K562 (cell line): Measurements from ENCODE around the gene SAMD11. TPM values are rescaled to one million over a fixed set of nuclear protein-coding genes. Genes with fewer than 3 reads are reported as not detected.

Experiments used
- ATAC-seq: fragments of 200-7000 bp; cut with Tn5 transposase; 3 replicates; pipeline ENCODE4 v1.9.1; 2020; ENCODE audit warnings: moderate library complexity
- BruUV-seq: library from RNA; stranded (reverse); fragments of 400-500 nt; replicated peaks from 2 replicates; lab custom pipeline; 2021; lab: Mats Ljungman, UMichigan
- CTCF ChIA-PET: fragments of 300-600 bp; formaldehyde crosslinking; extraction: SDS; loops from one replicate; lab custom pipeline; 2021; ENCODE audit warnings: low intra/inter-chr PET ratio; lab: Yijun Ruan, JAX
- POLR2A ChIA-PET: fragments of 300-600, 350-650 bp; sonication (Branson Sonifier 250); formaldehyde crosslinking; extraction: SDS; loops from one replicate; lab custom pipeline; 2021; ENCODE audit warnings: antibody characterized with exemption, inconsistent platforms; lab: Yijun Ruan, JAX
- DNase-seq, 4 experiments: peaks; one replicate each; pipeline versions ENCODE4 v3.0.0 to v3.0.0-alpha.2; 2011 to 2018; ENCODE audit warnings: low spot score in 3 of 4, mixed read lengths in 3 of 4; ENCODE audit errors: extremely low read depth in 1 of 4
- FAIRE-seq: peaks from 2 replicates; lab custom pipeline; 2011; peaks lifted over from hg19 to GRCh38; lab: Jason Lieb, UNC
- H2AFZ ChIP-seq: 2 replicates; pipeline ENCODE4 v1.6.0; 2011; ENCODE audit warnings: low read depth, low read length, control low read depth, inconsistent platforms
- H3K27ac ChIP-seq: fragments of 200-600 bp; 3 replicates; pipeline ENCODE4 v1.8.0; 2011; ENCODE audit warnings: low read depth, mild to moderate bottlenecking, control low read depth, inconsistent platforms, low read length, moderate library complexity, mixed read lengths; ENCODE audit errors: extremely low read depth
- H3K27me3 ChIP-seq, 2 experiments: fragments of 300-600 bp in 1 of 2; 2 replicates in 1 of 2; 3 replicates in 1 of 2; pipeline versions ENCODE4 v1.6.0 to v1.8.0; 2011; ENCODE audit warnings: inconsistent platforms in 2 of 2, low read length in 2 of 2, mild to moderate bottlenecking in 1 of 2, mixed read lengths in 1 of 2, moderate library complexity in 1 of 2; ENCODE audit not compliant: control insufficient read depth in 2 of 2, insufficient read depth in 2 of 2
- H3K36me3 ChIP-seq: fragments of 300-600 bp; 3 replicates; pipeline ENCODE4 v1.8.0; 2011; ENCODE audit warnings: mild to moderate bottlenecking, low read length, inconsistent platforms; ENCODE audit not compliant: control insufficient read depth, insufficient read depth
- H3K4me1 ChIP-seq, 2 experiments: fragments of 200-600 bp in 1 of 2; replicated peaks in 1 of 2; 2 replicates in 1 of 2; 3 replicates in 1 of 2; pipeline versions ENCODE4 v1.5.1 to v1.8.0; 2011; ENCODE audit warnings: inconsistent platforms in 2 of 2, low read length in 2 of 2, mild to moderate bottlenecking in 1 of 2, mixed read lengths in 1 of 2, moderate library complexity in 1 of 2; ENCODE audit not compliant: control insufficient read depth in 2 of 2, insufficient read depth in 2 of 2
- H3K4me2 ChIP-seq: 2 replicates; pipeline ENCODE4 v1.6.1; 2011; ENCODE audit warnings: low read length, control low read depth, inconsistent platforms, mixed read lengths; ENCODE audit not compliant: insufficient read depth
- H3K4me3 ChIP-seq: fragments of 200-600 bp; sonication (generic), shearing (Covaris generic); 2 replicates; pipeline ENCODE4 v1.5.1; 2016; ENCODE audit warnings: control low read depth, inconsistent platforms
- H3K79me2 ChIP-seq: fragments of 200-600 bp; 3 replicates; pipeline ENCODE4 v1.8.0; 2011; ENCODE audit warnings: low read length, inconsistent platforms; ENCODE audit not compliant: control insufficient read depth, insufficient read depth
- H3K9ac ChIP-seq, 2 experiments: 2 replicates each; pipeline versions ENCODE4 v1.6.0 to v1.6.1; 2011; ENCODE audit warnings: low read depth in 2 of 2, low read length in 2 of 2, control low read depth in 1 of 2, inconsistent platforms in 1 of 2, mild to moderate bottlenecking in 1 of 2, mixed read lengths in 1 of 2; ENCODE audit not compliant: insufficient read depth in 1 of 2
- H3K9me1 ChIP-seq: one replicate; pipeline ENCODE4 v1.6.0; 2011; ENCODE audit warnings: inconsistent platforms, mild to moderate bottlenecking, low read length, moderate library complexity; ENCODE audit not compliant: control insufficient read depth, insufficient read depth
- H3K9me3 ChIP-seq: replicated peaks from 2 replicates; pipeline ENCODE4 v1.5.1; 2011; ENCODE audit warnings: low read depth, low read length, inconsistent platforms; ENCODE audit not compliant: control insufficient read depth, insufficient read depth
- H4K20me1 ChIP-seq: replicated peaks from 2 replicates; pipeline ENCODE4 v1.6.1; 2011; ENCODE audit warnings: low read length, inconsistent platforms, mixed read lengths; ENCODE audit not compliant: control insufficient read depth, insufficient read depth
- CSDE1 ChIP-seq, 2 experiments: fragments of 450-650 bp; IDR thresholded peaks; 2 replicates each; pipeline ENCODE4 v1.6.1; 2016; ENCODE audit warnings: mild to moderate bottlenecking in 1 of 2
- E2F8 ChIP-seq: fragments of 450-650 bp; IDR thresholded peaks from 2 replicates; pipeline ENCODE4 v1.7.1; 2018; ENCODE audit warnings: mild to moderate bottlenecking, low read depth; ENCODE audit not compliant: partially characterized antibody
- MAZ ChIP-seq, 2 experiments: fragments of 450-650 bp in 1 of 2; sonication (generic) in 1 of 2; formaldehyde crosslinking; IDR thresholded peaks in 1 of 2; conservative IDR thresholded peaks in 1 of 2; 2 replicates each; pipeline versions ENCODE4 v1.4.0 to v1.5.0; 2020; ENCODE audit warnings: mild to moderate bottlenecking in 1 of 2, missing genetic modification reagents in 1 of 2
- MEF2D ChIP-seq: conservative IDR thresholded peaks from 2 replicates; pipeline ENCODE4 v1.6.1; 2016; ENCODE audit warnings: low read depth, missing genetic modification characterization, missing compliant biosample characterization
- PTBP1 ChIP-seq: fragments of 200-400 bp; formaldehyde crosslinking; IDR thresholded peaks from 2 replicates; pipeline ENCODE4 v1.6.1; 2017; ENCODE audit warnings: low read depth, low read length
- RBFOX2 ChIP-seq: fragments of 200-400 bp; formaldehyde crosslinking; IDR thresholded peaks from 2 replicates; pipeline ENCODE4 v1.6.1; 2017; ENCODE audit warnings: low read depth, mild to moderate bottlenecking, low read length, moderate library complexity
- ZBTB40 ChIP-seq, 2 experiments: fragments of 450-650 bp in 1 of 2; sonication (generic) in 1 of 2; formaldehyde crosslinking in 1 of 2; IDR thresholded peaks; 2 replicates each; pipeline versions ENCODE4 v1.7.1 to v1.9.0; 2016 to 2022; ENCODE audit warnings: inconsistent platforms in 1 of 2, mild to moderate bottlenecking in 1 of 2, missing genetic modification reagents in 1 of 2
- WGBS: fragments of 100-300 bp; shearing (Covaris generic); methylation state at CpG from one replicate; pipeline ENCODE4 v1.1.6; 2016; ENCODE audit warnings: low coverage, mixed read lengths; ENCODE audit not compliant: insufficient coverage; ENCODE audit errors: missing lambda C conversion rate; 5-methylcytosine and 5-hydroxymethylcytosine counted together
- in situ Hi-C: fragments of 300-500 bp; cut with MboI; formaldehyde crosslinking; loops from 4 replicates; pipeline ENCODE4 v1.15.0; 2018; ENCODE audit warnings: inconsistent platforms, mixed read lengths
- intact Hi-C: fragments of 100-400 bp; cut with micrococcal nuclease; formaldehyde crosslinking; loops from 2 replicates; pipeline ENCODE4 v1.14.2; 2022
- polyA plus RNA-seq, 8 experiments: library from polyadenylated mRNA; depleted of rRNA in 4 of 8; stranded (reverse) in 5 of 8; unstranded in 3 of 8; fragments of >200 nt; fragmentation: Nextera tagmentation in 2 of 8; fragmentation: Illumina TruSeq in 1 of 8; extraction: Ambion mirVana in 2 of 8; extraction: Trizol in 1 of 8; gene quantifications; 2 replicates each; pipeline versions ENCODE4 v1.2.1 to v1.2.3, GENCODE V29; 2011 to 2014; ENCODE audit warnings: inconsistent platforms in 1 of 8, missing spikeins in 1 of 8
- total RNA-seq, 7 experiments: library from RNA; depleted of rRNA in 6 of 7; stranded (reverse); fragments of >200 nt in 6 of 7; fragmentation: Illumina TruSeq in 2 of 7; extraction: Trizol in 2 of 7; gene quantifications; 2 replicates each; pipeline versions ENCODE4 v1.2.1 to v1.2.3, GENCODE V29; 2011 to 2021; ENCODE audit warnings: low replicate concordance in 1 of 7
- TF ChIP-seq, protein P1 (sequence below): sonication (generic); formaldehyde crosslinking; IDR thresholded peaks from 2 replicates; pipeline ENCODE4 v1.8.1; 2022; ENCODE audit warnings: missing genetic modification reagents

The SAMD11 gene
- total and polyA plus RNA-seq, 9 of the 15 experiments (the other 6 are each of a cell fraction or from before 2014, with no cell fraction given), result 0.07 to 0.82 (median 0.11) TPM; not detected in 2

DNA sequence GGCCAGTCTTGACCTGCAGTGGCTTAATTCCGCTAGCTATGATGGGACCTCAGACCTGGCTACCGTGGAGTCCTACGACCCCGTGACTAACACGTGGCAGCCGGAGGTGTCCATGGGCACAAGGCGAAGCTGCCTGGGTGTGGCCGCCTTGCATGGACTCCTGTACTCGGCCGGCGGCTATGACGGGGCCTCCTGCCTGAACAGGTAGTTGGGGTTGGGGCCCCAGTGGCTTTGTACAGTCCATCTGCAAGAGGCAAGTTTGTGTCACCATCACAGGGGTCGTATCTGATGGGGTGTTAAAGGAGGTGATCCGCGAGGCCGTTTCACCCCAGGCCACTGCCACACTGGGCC is 39.6 kb downstream of the SAMD11 start:
- H3K9me3 ChIP-seq, result no peaks in the 10 kb centered on the region
- peaks cover 20 to 87% of the 10 kb centered on the region in 2 experiments for H3K4me1 ChIP-seq
- CTCF ChIA-PET, result no interaction called here
- no peak overlapping the region for H3K9ac ChIP-seq
- BruUV-seq, result TSS peak; percentile 34
- DNase-seq (no peak), FAIRE-seq (no peak), ATAC-seq (no peak)
- in situ Hi-C loops (no loop called here), intact Hi-C loops (no loop called here)
- H4K20me1 ChIP-seq, result peaks cover 5% of the 10 kb centered on the region
- POLR2A ChIA-PET, result no interaction called here
- H3K9me1 ChIP-seq, result no peaks in the 10 kb centered on the region
- 92% methylated on average over 16 of the region's 16 CpGs for WGBS
- no peak overlapping the region for H3K4me3 ChIP-seq
- H2AFZ ChIP-seq, result no peak overlapping the region
- H3K4me2 ChIP-seq, result no peak overlapping the region
- H3K27me3 ChIP-seq, result no peaks in the 10 kb centered on the region
- H3K79me2 ChIP-seq, result peaks cover 22% of the 10 kb centered on the region
- no peak overlapping the region for H3K27ac ChIP-seq
- peaks cover 42% of the 10 kb centered on the region; the same call in 2 of the 3 replicates for H3K36me3 ChIP-seq
- TF ChIP-seq MAZ (CRISPR knock-in tag; conservative IDR thresholded peaks at IDR 0.05 in 1 of 2, IDR thresholded peaks at IDR 0.05 in 1 of 2), result no peak
- no peak for TF ChIP-seq CSDE1 (IDR thresholded peaks at IDR 0.05)
- TF ChIP-seq, protein P1, sequence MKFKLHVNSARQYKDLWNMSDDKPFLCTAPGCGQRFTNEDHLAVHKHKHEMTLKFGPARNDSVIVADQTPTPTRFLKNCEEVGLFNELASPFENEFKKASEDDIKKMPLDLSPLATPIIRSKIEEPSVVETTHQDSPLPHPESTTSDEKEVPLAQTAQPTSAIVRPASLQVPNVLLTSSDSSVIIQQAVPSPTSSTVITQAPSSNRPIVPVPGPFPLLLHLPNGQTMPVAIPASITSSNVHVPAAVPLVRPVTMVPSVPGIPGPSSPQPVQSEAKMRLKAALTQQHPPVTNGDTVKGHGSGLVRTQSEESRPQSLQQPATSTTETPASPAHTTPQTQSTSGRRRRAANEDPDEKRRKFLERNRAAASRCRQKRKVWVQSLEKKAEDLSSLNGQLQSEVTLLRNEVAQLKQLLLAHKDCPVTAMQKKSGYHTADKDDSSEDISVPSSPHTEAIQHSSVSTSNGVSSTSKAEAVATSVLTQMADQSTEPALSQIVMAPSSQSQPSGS (CRISPR knock-in tag), result no peak
- no peak for TF ChIP-seq E2F8
- 0 out of 2 replicates have a peak, but pooled peaks have one; percentile 12 for TF ChIP-seq RBFOX2
- TF ChIP-seq PTBP1, result no peak
- no peak for TF ChIP-seq MEF2D (tag)
- no peak for TF ChIP-seq ZBTB40 (IDR thresholded peaks at IDR 0.05)
- no peak for TF ChIP-seq ZBTB40 (CRISPR knock-in tag; IDR thresholded peaks at IDR 0.05)
